Liver (tissue), 3 donors: Measurements from ENCODE around the gene TECPR1.

Experiments used
- HNF4A ChIP-seq, 2 donors: conservative IDR thresholded peaks; 2 replicates each; pipeline ENCODE4 v1.6.1; 2016; ENCODE audit warnings: antibody characterized with exemption in 2 of 2, mild to moderate bottlenecking in 2 of 2
- JUND ChIP-seq, 2 donors: IDR thresholded peaks; 2 replicates each; pipeline ENCODE4 v1.6.1; 2016; ENCODE audit warnings: antibody characterized with exemption in 2 of 2
- RAD21 ChIP-seq, 2 donors: IDR thresholded peaks; 2 replicates each; pipeline ENCODE4 v1.6.1; 2016; ENCODE audit warnings: antibody characterized with exemption in 2 of 2, mild to moderate bottlenecking in 2 of 2
- SP1 ChIP-seq: IDR thresholded peaks from 2 replicates; pipeline ENCODE4 v1.6.1; 2018; ENCODE audit warnings: antibody characterized with exemption, mild to moderate bottlenecking
- TAF1 ChIP-seq: conservative IDR thresholded peaks from 2 replicates; pipeline ENCODE4 v1.6.1; 2016; ENCODE audit warnings: antibody characterized with exemption, mild to moderate bottlenecking
- TF ChIP-seq, protein P1 (sequence below): fragments of 150-350 bp; IDR thresholded peaks from 2 replicates; pipeline ENCODE4 v1.5.1; 2017; ENCODE audit warnings: improper control_type of control experiment, low read depth, low read length; ENCODE audit not compliant: missing input control
- TF ChIP-seq, protein P2 (sequence below): IDR thresholded peaks from 2 replicates; pipeline ENCODE4 v1.6.1; 2016; ENCODE audit warnings: antibody characterized with exemption, mild to moderate bottlenecking
- TF ChIP-seq, protein P3 (sequence below): IDR thresholded peaks from 2 replicates; pipeline ENCODE4 v1.6.1; 2016; ENCODE audit warnings: antibody characterized with exemption
- donor health status: healthy.
- donor health status: healthy.

DNA sequence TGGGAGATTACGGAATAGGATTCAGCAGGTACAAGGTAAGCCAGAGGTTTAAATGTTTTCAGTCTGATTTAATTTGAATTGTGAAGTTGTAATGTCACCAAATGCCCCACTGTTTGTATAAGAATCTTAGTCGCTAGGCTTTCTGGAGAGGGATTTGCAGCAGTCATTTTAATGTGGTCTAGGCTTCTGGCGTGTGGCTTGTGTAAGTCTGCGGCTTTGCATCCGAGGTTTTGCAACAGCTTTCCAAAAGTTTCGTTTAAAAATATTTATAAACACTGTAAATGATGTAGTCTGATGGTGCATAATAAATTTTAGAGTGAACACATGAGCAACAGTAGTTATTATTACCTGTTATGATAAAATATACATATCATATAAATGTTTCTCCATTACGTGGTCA, 66.9 kb downstream of the TECPR1 start:
- TF ChIP-seq, protein P1, sequence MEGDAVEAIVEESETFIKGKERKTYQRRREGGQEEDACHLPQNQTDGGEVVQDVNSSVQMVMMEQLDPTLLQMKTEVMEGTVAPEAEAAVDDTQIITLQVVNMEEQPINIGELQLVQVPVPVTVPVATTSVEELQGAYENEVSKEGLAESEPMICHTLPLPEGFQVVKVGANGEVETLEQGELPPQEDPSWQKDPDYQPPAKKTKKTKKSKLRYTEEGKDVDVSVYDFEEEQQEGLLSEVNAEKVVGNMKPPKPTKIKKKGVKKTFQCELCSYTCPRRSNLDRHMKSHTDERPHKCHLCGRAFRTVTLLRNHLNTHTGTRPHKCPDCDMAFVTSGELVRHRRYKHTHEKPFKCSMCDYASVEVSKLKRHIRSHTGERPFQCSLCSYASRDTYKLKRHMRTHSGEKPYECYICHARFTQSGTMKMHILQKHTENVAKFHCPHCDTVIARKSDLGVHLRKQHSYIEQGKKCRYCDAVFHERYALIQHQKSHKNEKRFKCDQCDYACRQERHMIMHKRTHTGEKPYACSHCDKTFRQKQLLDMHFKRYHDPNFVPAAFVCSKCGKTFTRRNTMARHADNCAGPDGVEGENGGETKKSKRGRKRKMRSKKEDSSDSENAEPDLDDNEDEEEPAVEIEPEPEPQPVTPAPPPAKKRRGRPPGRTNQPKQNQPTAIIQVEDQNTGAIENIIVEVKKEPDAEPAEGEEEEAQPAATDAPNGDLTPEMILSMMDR, result no peak
- TF ChIP-seq, protein P2, sequence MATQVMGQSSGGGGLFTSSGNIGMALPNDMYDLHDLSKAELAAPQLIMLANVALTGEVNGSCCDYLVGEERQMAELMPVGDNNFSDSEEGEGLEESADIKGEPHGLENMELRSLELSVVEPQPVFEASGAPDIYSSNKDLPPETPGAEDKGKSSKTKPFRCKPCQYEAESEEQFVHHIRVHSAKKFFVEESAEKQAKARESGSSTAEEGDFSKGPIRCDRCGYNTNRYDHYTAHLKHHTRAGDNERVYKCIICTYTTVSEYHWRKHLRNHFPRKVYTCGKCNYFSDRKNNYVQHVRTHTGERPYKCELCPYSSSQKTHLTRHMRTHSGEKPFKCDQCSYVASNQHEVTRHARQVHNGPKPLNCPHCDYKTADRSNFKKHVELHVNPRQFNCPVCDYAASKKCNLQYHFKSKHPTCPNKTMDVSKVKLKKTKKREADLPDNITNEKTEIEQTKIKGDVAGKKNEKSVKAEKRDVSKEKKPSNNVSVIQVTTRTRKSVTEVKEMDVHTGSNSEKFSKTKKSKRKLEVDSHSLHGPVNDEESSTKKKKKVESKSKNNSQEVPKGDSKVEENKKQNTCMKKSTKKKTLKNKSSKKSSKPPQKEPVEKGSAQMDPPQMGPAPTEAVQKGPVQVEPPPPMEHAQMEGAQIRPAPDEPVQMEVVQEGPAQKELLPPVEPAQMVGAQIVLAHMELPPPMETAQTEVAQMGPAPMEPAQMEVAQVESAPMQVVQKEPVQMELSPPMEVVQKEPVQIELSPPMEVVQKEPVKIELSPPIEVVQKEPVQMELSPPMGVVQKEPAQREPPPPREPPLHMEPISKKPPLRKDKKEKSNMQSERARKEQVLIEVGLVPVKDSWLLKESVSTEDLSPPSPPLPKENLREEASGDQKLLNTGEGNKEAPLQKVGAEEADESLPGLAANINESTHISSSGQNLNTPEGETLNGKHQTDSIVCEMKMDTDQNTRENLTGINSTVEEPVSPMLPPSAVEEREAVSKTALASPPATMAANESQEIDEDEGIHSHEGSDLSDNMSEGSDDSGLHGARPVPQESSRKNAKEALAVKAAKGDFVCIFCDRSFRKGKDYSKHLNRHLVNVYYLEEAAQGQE, result no peak
- TF ChIP-seq RAD21 (IDR thresholded peaks at IDR 0.05) (no peak), JUND (IDR thresholded peaks at IDR 0.05) (no peak), TAF1 (no peak), HNF4A (conservative IDR thresholded peaks at IDR 0.05) (no peak), SP1 (no peak)
- TF ChIP-seq, protein P3, sequence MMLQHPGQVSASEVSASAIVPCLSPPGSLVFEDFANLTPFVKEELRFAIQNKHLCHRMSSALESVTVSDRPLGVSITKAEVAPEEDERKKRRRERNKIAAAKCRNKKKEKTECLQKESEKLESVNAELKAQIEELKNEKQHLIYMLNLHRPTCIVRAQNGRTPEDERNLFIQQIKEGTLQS, result no peak
